ENCODE data around the gene CD40LG.

The CD40LG gene

DNA sequence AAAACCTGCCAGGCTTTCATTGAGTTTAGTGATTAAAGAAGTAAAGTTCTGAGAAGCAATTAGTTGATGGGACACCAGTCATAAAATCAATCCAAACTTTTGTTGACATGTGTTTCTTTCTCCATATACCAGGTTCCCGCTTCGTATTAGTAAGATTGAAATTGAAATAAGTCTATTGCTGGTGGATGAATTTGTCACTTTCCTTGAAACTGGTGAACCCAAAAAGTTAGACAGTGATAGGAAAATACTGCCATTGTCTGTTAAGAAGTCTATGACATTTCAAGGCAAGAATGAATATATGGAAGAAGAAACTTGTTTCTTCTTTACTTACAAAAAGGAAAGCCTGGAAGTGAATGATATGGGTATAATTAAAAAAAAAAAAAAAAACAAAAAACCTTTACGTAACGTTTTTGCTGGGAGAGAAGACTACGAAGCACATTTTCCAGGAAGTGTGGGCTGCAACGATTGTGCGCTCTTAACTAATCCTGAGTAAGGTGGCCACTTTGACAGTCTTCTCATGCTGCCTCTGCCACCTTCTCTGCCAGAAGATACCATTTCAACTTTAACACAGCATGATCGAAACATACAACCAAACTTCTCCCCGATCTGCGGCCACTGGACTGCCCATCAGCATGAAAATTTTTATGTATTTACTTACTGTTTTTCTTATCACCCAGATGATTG, at the start of gene CD40LG:
Gene CD40LG, plus strand, starts transcription at position 482 of the 684 bp plus-strand sequence. Its CDS starts 91 bp downstream, at position 573.
- TF ChIP-seq, protein P1, sequence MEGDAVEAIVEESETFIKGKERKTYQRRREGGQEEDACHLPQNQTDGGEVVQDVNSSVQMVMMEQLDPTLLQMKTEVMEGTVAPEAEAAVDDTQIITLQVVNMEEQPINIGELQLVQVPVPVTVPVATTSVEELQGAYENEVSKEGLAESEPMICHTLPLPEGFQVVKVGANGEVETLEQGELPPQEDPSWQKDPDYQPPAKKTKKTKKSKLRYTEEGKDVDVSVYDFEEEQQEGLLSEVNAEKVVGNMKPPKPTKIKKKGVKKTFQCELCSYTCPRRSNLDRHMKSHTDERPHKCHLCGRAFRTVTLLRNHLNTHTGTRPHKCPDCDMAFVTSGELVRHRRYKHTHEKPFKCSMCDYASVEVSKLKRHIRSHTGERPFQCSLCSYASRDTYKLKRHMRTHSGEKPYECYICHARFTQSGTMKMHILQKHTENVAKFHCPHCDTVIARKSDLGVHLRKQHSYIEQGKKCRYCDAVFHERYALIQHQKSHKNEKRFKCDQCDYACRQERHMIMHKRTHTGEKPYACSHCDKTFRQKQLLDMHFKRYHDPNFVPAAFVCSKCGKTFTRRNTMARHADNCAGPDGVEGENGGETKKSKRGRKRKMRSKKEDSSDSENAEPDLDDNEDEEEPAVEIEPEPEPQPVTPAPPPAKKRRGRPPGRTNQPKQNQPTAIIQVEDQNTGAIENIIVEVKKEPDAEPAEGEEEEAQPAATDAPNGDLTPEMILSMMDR (conservative IDR thresholded peaks at IDR 0.05; ENCODE audit: low read length) = no peak
- no peak for TF ChIP-seq EZH2phosphoT487 (IDR thresholded peaks at IDR 0.05; ENCODE audit: borderline replicate concordance)
- Histone ChIP-seq H3K4me2 (ENCODE audit: low read depth, low read length, poor library complexity, severe bottlenecking) (no peak within 1 kb of the TSS), H3K27me3 (ENCODE audit: insufficient read depth, low read length, poor library complexity, severe bottlenecking) (no peaks in the 10 kb centered on the region)

DNA sequence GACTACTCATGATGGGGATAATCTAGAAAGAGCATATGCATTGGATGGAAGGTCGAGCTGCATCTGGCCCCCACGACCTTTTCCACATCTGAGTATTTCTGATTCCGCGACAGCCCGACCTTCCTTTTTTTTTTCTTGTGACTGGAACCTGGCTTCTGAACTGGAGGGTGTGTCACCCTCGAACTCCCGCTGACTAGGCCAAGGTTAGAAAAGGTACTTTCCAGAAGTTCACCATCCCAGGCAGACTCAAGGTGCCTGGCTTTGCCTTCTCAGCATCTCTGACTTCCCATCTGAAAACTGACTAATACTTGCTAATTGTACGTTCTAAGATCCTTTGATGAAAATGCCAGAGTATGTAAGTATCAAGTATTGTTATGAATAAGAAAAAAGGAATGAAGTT, 49.3 kb upstream of the CD40LG start:
- H3K4me3 ChIP-seq (ENCODE audit: low read length, poor library complexity, severe bottlenecking) = no peak overlapping the region
- TF ChIP-seq, protein P1 (conservative IDR thresholded peaks at IDR 0.05; ENCODE audit: low read length) = no peak
- no peak for TF ChIP-seq EZH2phosphoT487 (IDR thresholded peaks at IDR 0.05; ENCODE audit: borderline replicate concordance)
- no peaks in the 10 kb centered on the region for H4K20me1 ChIP-seq (ENCODE audit: insufficient read depth, low read length, poor library complexity, severe bottlenecking)
- H2AFZ ChIP-seq (ENCODE audit: low read length) = no peak overlapping the region
- no peaks in the 10 kb centered on the region for H3K4me1 ChIP-seq (ENCODE audit: insufficient read depth, low read length, poor library complexity, severe bottlenecking)
- H3K9ac ChIP-seq (ENCODE audit: low read depth, low read length, poor library complexity, severe bottlenecking) = no peak overlapping the region
- no peaks in the 10 kb centered on the region for H3F3A ChIP-seq (ENCODE audit: low read depth)
- H3K27me3 ChIP-seq (ENCODE audit: insufficient read depth, low read length, poor library complexity, severe bottlenecking) = no peaks in the 10 kb centered on the region
- no peaks in the 10 kb centered on the region for H3K36me3 ChIP-seq (ENCODE audit: insufficient read depth, low read length)
- no peaks in the 10 kb centered on the region for H3K79me2 ChIP-seq (ENCODE audit: insufficient read depth, low read length)
- no peaks in the 10 kb centered on the region for H3K9me2 ChIP-seq (replicated peaks; ENCODE audit: low read depth, low read length)
- H3K4me2 ChIP-seq (ENCODE audit: low read depth, low read length, poor library complexity, severe bottlenecking) = no peak overlapping the region
- no peaks in the 10 kb centered on the region for H3K9me3 ChIP-seq (ENCODE audit: insufficient read depth, low read depth, low read length)

More for the DNA sequence above, at the start of gene CD40LG:
- no peaks in the 10 kb centered on the region for H3K36me3 ChIP-seq (ENCODE audit: insufficient read depth, low read length)
- H3K9ac ChIP-seq (ENCODE audit: low read depth, low read length, poor library complexity, severe bottlenecking) = no peak within 1 kb of the TSS
- H3K9me3 ChIP-seq (ENCODE audit: insufficient read depth, low read depth, low read length) = no peaks in the 10 kb centered on the region
- peaks cover 16% of the 10 kb centered on the region for H3K4me1 ChIP-seq (ENCODE audit: insufficient read depth, low read length, poor library complexity, severe bottlenecking)
- H4K20me1 ChIP-seq (ENCODE audit: insufficient read depth, low read length, poor library complexity, severe bottlenecking) = no peaks in the 10 kb centered on the region
- no peak within 1 kb of the TSS for H3K4me3 ChIP-seq (ENCODE audit: low read length, poor library complexity, severe bottlenecking)
- H3K9me2 ChIP-seq (replicated peaks; ENCODE audit: low read depth, low read length) = no peaks in the 10 kb centered on the region
- H3K79me2 ChIP-seq (ENCODE audit: insufficient read depth, low read length) = no peaks in the 10 kb centered on the region
- H2AFZ ChIP-seq (ENCODE audit: low read length) = no peak within 1 kb of the TSS
- H3F3A ChIP-seq (ENCODE audit: low read depth) = no peaks in the 10 kb centered on the region

DNA sequence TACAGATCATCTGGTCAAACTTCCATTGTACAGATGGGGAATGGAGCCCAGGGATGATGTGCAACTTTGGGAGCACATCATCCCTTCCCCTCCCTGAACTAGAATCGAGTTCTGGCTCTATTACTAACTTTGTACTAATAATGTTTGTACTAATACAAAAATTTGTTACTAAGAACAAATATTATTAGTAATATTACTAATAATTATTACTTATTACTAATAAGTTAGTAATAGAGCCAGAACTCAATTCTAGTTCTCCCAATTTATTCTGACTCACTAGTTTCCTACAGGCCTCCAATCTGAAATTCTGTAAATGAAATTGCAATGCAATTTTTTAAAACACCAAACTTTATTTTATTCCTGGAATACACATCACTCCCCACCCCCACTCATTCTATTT, 47.9 kb upstream of the CD40LG start:
- Histone ChIP-seq H3K36me3 (ENCODE audit: insufficient read depth, low read length) (no peaks in the 10 kb centered on the region), H3K4me1 (ENCODE audit: insufficient read depth, low read length, poor library complexity, severe bottlenecking) (no peaks in the 10 kb centered on the region), H3K9me3 (ENCODE audit: insufficient read depth, low read depth, low read length) (no peaks in the 10 kb centered on the region), H3F3A (ENCODE audit: low read depth) (no peaks in the 10 kb centered on the region), H4K20me1 (ENCODE audit: insufficient read depth, low read length, poor library complexity, severe bottlenecking) (no peaks in the 10 kb centered on the region), H3K79me2 (ENCODE audit: insufficient read depth, low read length) (no peaks in the 10 kb centered on the region), H3K4me2 (ENCODE audit: low read depth, low read length, poor library complexity, severe bottlenecking) (no peak overlapping the region), H3K9ac (ENCODE audit: low read depth, low read length, poor library complexity, severe bottlenecking) (no peak overlapping the region), H3K27me3 (ENCODE audit: insufficient read depth, low read length, poor library complexity, severe bottlenecking) (no peaks in the 10 kb centered on the region), H3K4me3 (ENCODE audit: low read length, poor library complexity, severe bottlenecking) (no peak overlapping the region), H2AFZ (ENCODE audit: low read length) (no peak overlapping the region), H3K9me2 (replicated peaks; ENCODE audit: low read depth, low read length) (no peaks in the 10 kb centered on the region)
- TF ChIP-seq, protein P1 (conservative IDR thresholded peaks at IDR 0.05; ENCODE audit: low read length) = no peak
- TF ChIP-seq EZH2phosphoT487 (IDR thresholded peaks at IDR 0.05; ENCODE audit: borderline replicate concordance) = no peak
